SK-N-SH treated with all-trans-retinoic acid at 6 μM for 48 hours (cell line): ENCODE results near the gene SYVN1.
A peak's percentile ranks its signal among the peaks of the same experiment; 100 is the strongest.

Source experiments
- ATAC-seq: fragments of 200-7000 bp; cut with Tn5 transposase; 3 replicates; pipeline ENCODE4 v1.9.1; 2020; ENCODE audit warnings: mild to moderate bottlenecking, moderate library complexity
- BACH2 ChIP-seq: fragments of 250-450 bp; sonication (Bioruptor Pico); IDR thresholded peaks from 2 replicates; pipeline ENCODE4 v1.9.0; 2021; ENCODE audit warnings: mild to moderate bottlenecking, borderline replicate concordance
- CSDC2 ChIP-seq: fragments of 250-450 bp; sonication (Bioruptor Pico); IDR thresholded peaks from 2 replicates; pipeline ENCODE4 v1.5.0; 2020; ENCODE audit warnings: mild to moderate bottlenecking, moderate library complexity
- CSRNP3 ChIP-seq: fragments of 250-450 bp; sonication (Bioruptor Pico); IDR thresholded peaks from 2 replicates; pipeline ENCODE4 v1.5.1; 2021; ENCODE audit warnings: mild to moderate bottlenecking, moderate library complexity
- ESRRG ChIP-seq: fragments of 250-450 bp; sonication (Bioruptor Pico); IDR thresholded peaks from 2 replicates; pipeline ENCODE4 v1.6.1; 2021; ENCODE audit warnings: mild to moderate bottlenecking
- GLIS3 ChIP-seq: fragments of 250-450 bp; sonication (Bioruptor Pico); IDR thresholded peaks from 2 replicates; pipeline ENCODE4 v1.5.0; 2020; ENCODE audit warnings: mild to moderate bottlenecking, moderate library complexity
- ISL1 ChIP-seq: fragments of 250-450 bp; sonication (Bioruptor Pico); IDR thresholded peaks from 2 replicates; pipeline ENCODE4 v2.1.2; 2022; ENCODE audit warnings: mild to moderate bottlenecking, moderate library complexity
- OSR1 ChIP-seq: fragments of 250-450 bp; sonication (Bioruptor Pico); IDR thresholded peaks from 2 replicates; pipeline ENCODE4 v1.8.0; 2022; ENCODE audit warnings: moderate library complexity, mild to moderate bottlenecking, inconsistent platforms
- PPARA ChIP-seq: fragments of 250-450 bp; sonication (Bioruptor Pico); IDR thresholded peaks from 2 replicates; pipeline ENCODE4 v1.5.0; 2020; ENCODE audit warnings: mild to moderate bottlenecking, borderline replicate concordance
- RARB ChIP-seq: fragments of 250-450 bp; sonication (Bioruptor Pico); IDR thresholded peaks from 2 replicates; pipeline ENCODE4 v1.8.0; 2021; ENCODE audit warnings: mild to moderate bottlenecking, moderate library complexity
- SNAI2 ChIP-seq: fragments of 250-450 bp; sonication (Bioruptor Pico); IDR thresholded peaks from 2 replicates; pipeline ENCODE4 v1.5.0; 2020; ENCODE audit warnings: mild to moderate bottlenecking, moderate library complexity
- TCF4 ChIP-seq: fragments of 250-450 bp; sonication (Bioruptor Pico); IDR thresholded peaks from 2 replicates; pipeline ENCODE4 v1.8.0; 2021; ENCODE audit warnings: mild to moderate bottlenecking, moderate library complexity, borderline replicate concordance
- TOX ChIP-seq: fragments of 250-450 bp; sonication (Bioruptor Pico); IDR thresholded peaks from 2 replicates; pipeline ENCODE4 v1.8.0; 2021; ENCODE audit warnings: mild to moderate bottlenecking, moderate library complexity, borderline replicate concordance
- ZC3H10 ChIP-seq: fragments of 250-450 bp; sonication (Bioruptor Pico); IDR thresholded peaks from 2 replicates; pipeline ENCODE4 v1.5.1; 2021; ENCODE audit warnings: mild to moderate bottlenecking, moderate library complexity
- ZFP3 ChIP-seq: fragments of 250-450 bp; sonication (Bioruptor Pico); IDR thresholded peaks from 2 replicates; pipeline ENCODE4 v1.5.0; 2020; ENCODE audit warnings: mild to moderate bottlenecking, moderate library complexity
- ZNF565 ChIP-seq: fragments of 450-650 bp; formaldehyde crosslinking; conservative IDR thresholded peaks from 2 replicates; pipeline ENCODE4 v1.5.0; 2020; ENCODE audit warnings: low read depth, mild to moderate bottlenecking, moderate library complexity
- ZNF70 ChIP-seq: fragments of 450-650 bp; formaldehyde crosslinking; IDR thresholded peaks from 2 replicates; pipeline ENCODE4 v1.5.0; 2020; ENCODE audit warnings: mild to moderate bottlenecking, moderate library complexity
- TF ChIP-seq, protein P1 (sequence below): fragments of 250-450 bp; sonication (Bioruptor Pico); IDR thresholded peaks from 2 replicates; pipeline ENCODE4 v1.8.0; 2020; ENCODE audit warnings: mild to moderate bottlenecking, moderate library complexity, borderline replicate concordance
- TF ChIP-seq, protein P2 (sequence below): fragments of 250-450 bp; sonication (Bioruptor Pico); IDR thresholded peaks from 2 replicates; pipeline ENCODE4 v1.8.0; 2021; ENCODE audit warnings: low read depth, mild to moderate bottlenecking, moderate library complexity, borderline replicate concordance
- TF ChIP-seq, protein P3 (sequence below): fragments of 250-450 bp; sonication (Bioruptor Pico); IDR thresholded peaks from 2 replicates; pipeline ENCODE4 v1.5.0; 2020; ENCODE audit warnings: mild to moderate bottlenecking, moderate library complexity

The SYVN1 gene

DNA sequence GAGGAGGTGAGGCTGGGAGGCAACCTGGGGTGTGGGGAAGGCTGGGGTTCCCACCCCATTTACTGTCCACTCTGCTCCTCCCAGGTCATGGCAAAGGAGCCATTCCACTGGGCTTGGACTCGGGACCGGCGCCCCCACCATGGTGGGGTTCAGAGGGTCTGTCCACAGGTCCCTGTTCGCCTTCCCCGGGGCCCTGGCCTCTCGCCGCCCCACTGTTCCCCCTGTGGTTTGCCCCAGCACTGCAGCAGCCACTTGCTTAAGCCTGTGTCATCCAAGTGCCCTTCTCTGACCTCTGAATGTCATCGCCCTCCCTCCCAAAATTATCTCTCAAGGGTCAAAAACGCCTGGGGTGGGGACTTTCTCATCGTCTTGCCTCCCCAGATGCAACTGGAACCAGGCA lies 38.3 kb upstream of the SYVN1 start (continued):
- TF ChIP-seq, protein P1, sequence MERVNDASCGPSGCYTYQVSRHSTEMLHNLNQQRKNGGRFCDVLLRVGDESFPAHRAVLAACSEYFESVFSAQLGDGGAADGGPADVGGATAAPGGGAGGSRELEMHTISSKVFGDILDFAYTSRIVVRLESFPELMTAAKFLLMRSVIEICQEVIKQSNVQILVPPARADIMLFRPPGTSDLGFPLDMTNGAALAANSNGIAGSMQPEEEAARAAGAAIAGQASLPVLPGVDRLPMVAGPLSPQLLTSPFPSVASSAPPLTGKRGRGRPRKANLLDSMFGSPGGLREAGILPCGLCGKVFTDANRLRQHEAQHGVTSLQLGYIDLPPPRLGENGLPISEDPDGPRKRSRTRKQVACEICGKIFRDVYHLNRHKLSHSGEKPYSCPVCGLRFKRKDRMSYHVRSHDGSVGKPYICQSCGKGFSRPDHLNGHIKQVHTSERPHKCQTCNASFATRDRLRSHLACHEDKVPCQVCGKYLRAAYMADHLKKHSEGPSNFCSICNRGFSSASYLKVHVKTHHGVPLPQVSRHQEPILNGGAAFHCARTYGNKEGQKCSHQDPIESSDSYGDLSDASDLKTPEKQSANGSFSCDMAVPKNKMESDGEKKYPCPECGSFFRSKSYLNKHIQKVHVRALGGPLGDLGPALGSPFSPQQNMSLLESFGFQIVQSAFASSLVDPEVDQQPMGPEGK (CRISPR knock-in tag): no peak
- TF ChIP-seq CSDC2 (no peak), ZFP3 (CRISPR knock-in tag) (no peak), RARB (no peak), ZNF70 (CRISPR knock-in tag) (no peak)

DNA sequence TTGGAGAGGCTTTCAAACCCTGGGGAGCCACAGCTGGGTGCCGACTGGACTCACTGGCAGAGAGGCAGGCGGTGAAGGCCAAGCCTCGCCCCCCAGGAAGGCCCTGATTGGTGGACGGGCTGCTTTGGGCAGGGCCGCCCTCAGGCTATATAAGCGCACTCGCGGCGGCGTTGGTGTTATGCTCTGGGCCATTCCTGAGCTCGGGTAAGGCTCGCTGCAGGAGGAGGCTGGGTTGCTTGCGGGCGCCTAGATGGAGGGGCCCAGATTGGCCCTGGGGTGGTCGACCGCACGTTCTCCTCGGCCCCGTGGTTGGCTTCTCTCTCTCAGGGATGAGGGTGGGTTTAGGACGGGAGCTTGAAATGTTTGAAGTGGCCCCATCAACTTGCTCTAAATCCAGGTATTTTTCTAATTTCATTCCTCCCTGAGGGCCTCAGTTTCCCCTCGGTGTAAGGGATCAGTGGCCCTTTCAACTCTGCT lies 35.8 kb upstream of the SYVN1 start, which contains the start of gene SPDYC:
Gene SPDYC, plus strand, starts transcription at position 176 of the 477 bp plus-strand sequence. CDS start 1,125 bp downstream, outside the sequence.
- TF ChIP-seq ZNF565 (CRISPR knock-in tag) (no peak), ZC3H10 (CRISPR knock-in tag) (no peak), BACH2 (CRISPR knock-in tag) (no peak), ZNF70 (CRISPR knock-in tag) (no peak)
- ATAC-seq: no peak; the same call in 2 of the 3 replicates

DNA sequence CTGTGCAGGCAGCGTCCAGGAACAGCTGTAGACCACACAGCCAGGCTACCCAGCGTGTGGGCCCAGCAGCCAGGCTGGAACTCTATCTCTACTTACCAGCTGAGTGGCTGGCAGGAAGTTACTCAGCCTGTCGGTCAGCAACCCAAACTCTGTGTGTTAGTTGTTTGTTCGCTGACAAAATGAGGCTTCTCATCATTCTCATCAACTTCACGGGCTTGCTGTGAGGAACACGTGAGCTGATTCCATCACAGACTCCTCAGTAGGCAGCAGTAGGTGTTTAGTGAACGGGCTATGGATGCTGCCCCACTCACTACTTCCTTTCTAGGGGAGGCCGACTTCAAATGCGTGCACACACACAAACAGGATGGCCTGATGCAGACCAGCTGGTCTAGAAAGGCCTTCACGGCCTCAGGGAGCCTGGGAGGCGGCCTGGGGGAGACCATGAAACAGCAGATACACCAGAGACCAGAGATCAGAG lies 34.9 kb upstream of the SYVN1 start:
- no peak for TF ChIP-seq ESRRG (CRISPR knock-in tag)
- no peak for TF ChIP-seq BACH2 (CRISPR knock-in tag)
- no peak for TF ChIP-seq SNAI2 (CRISPR knock-in tag)
- no peak for TF ChIP-seq PPARA (CRISPR knock-in tag)
- no peak for TF ChIP-seq ZNF70 (CRISPR knock-in tag)
- TF ChIP-seq OSR1 (CRISPR knock-in tag): no peak
- TF ChIP-seq, protein P1 (CRISPR knock-in tag): no peak
- ATAC-seq: peak; percentile 30; the same call in 1 of the 3 replicates

DNA sequence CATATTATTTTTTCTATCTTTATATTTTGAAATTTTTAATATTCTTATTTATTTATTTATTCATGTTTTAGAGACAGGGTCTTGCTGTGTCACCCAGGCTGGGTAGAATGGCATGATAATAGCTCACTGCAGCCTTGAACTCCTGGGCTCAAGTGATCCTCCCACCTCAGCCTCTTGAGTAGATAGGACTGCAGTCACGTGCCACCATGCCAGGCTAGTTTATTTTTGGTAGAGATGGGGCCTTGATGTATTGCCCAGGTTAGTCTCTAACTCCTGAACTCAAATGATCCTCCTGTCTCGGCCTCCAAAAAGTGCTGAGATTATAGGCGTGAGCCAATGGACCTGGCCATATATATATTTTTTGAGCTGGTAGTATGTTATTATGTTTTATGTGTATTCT lies 33.3 kb upstream of the SYVN1 start:
- no peak for ATAC-seq
- TF ChIP-seq ISL1 (CRISPR knock-in tag) (no peak), OSR1 (CRISPR knock-in tag) (no peak), ESRRG (CRISPR knock-in tag) (no peak), ZNF70 (CRISPR knock-in tag) (no peak), ZC3H10 (CRISPR knock-in tag) (no peak), TOX (CRISPR knock-in tag) (no peak), BACH2 (CRISPR knock-in tag) (no peak), ZFP3 (CRISPR knock-in tag) (no peak), CSRNP3 (CRISPR knock-in tag) (no peak)
- TF ChIP-seq, protein P2, sequence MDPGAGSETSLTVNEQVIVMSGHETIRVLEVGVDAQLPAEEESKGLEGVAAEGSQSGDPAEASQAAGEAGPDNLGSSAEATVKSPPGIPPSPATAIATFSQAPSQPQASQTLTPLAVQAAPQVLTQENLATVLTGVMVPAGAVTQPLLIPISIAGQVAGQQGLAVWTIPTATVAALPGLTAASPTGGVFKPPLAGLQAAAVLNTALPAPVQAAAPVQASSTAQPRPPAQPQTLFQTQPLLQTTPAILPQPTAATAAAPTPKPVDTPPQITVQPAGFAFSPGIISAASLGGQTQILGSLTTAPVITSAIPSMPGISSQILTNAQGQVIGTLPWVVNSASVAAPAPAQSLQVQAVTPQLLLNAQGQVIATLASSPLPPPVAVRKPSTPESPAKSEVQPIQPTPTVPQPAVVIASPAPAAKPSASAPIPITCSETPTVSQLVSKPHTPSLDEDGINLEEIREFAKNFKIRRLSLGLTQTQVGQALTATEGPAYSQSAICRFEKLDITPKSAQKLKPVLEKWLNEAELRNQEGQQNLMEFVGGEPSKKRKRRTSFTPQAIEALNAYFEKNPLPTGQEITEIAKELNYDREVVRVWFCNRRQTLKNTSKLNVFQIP (CRISPR knock-in tag): no peak
- TF ChIP-seq, protein P1 (CRISPR knock-in tag): no peak

GRCh38 chr11:65166893-65167292 lies 32.6 kb upstream of the SYVN1 start:
- no peak for ATAC-seq
- TF ChIP-seq ZNF70 (CRISPR knock-in tag) (no peak), RARB (no peak), GLIS3 (CRISPR knock-in tag) (no peak), TOX (CRISPR knock-in tag) (no peak), ESRRG (CRISPR knock-in tag) (no peak), ZFP3 (CRISPR knock-in tag) (no peak), TCF4 (CRISPR knock-in tag) (no peak)
- TF ChIP-seq, protein P3, sequence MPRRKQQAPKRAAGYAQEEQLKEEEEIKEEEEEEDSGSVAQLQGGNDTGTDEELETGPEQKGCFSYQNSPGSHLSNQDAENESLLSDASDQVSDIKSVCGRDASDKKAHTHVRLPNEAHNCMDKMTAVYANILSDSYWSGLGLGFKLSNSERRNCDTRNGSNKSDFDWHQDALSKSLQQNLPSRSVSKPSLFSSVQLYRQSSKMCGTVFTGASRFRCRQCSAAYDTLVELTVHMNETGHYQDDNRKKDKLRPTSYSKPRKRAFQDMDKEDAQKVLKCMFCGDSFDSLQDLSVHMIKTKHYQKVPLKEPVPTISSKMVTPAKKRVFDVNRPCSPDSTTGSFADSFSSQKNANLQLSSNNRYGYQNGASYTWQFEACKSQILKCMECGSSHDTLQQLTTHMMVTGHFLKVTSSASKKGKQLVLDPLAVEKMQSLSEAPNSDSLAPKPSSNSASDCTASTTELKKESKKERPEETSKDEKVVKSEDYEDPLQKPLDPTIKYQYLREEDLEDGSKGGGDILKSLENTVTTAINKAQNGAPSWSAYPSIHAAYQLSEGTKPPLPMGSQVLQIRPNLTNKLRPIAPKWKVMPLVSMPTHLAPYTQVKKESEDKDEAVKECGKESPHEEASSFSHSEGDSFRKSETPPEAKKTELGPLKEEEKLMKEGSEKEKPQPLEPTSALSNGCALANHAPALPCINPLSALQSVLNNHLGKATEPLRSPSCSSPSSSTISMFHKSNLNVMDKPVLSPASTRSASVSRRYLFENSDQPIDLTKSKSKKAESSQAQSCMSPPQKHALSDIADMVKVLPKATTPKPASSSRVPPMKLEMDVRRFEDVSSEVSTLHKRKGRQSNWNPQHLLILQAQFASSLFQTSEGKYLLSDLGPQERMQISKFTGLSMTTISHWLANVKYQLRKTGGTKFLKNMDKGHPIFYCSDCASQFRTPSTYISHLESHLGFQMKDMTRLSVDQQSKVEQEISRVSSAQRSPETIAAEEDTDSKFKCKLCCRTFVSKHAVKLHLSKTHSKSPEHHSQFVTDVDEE (CRISPR knock-in tag): no peak
- TF ChIP-seq, protein P1 (CRISPR knock-in tag): no peak
